Bronchus fibroblast of lung (primary cell): Measurements from ENCODE around the gene ZNF653. TPM values are rescaled to one million over a fixed set of nuclear protein-coding genes. Genes with fewer than 3 reads are reported as not detected.

ENCODE experiments used
- total RNA-seq: library from RNA; depleted of rRNA; stranded (reverse); fragments of >200 nt; gene quantifications from 2 replicates; pipeline ENCODE4 v1.2.3, GENCODE V29; 2015

ZNF653 gene
- total RNA-seq = 4.5 and 5.0 TPM in 2 replicates

GRCh38 chr19:11505504-11506100 is at the start of gene ZNF653:
TSS of gene ZNF653 (minus strand) at chr19:11505839. CDS start at chr19:11505786, 53 bp downstream.

GRCh38 chr19:11538232-11539036 is 32.8 kb upstream of the ZNF653 start, which contains the start of gene CNN1:
TSS of gene CNN1 (plus strand) at chr19:11538851. CDS start at chr19:11538928, 77 bp downstream.

GRCh38 chr19:11528551-11529341 is 23.1 kb upstream of the ZNF653 start, which contains the start of gene ECSIT:
TSS of gene ECSIT (minus strand) at chr19:11529134. CDS start at chr19:11519170, 9,964 bp downstream.

GRCh38 chr19:11480715-11481533 is 24.7 kb downstream of the ZNF653 start, which contains the start of gene ELAVL3:
TSS of gene ELAVL3 (minus strand) at chr19:11481046. CDS start at chr19:11480608, 438 bp downstream.

GRCh38 chr19:11435057-11435832 is 70.4 kb downstream of the ZNF653 start, which contains the start of the genes ODAD3 and PRKCSH:
TSS of gene ODAD3 (minus strand) at chr19:11435121. CDS start at chr19:11435016, 105 bp downstream.
TSS of gene PRKCSH (plus strand) at chr19:11435635. CDS start at chr19:11436118, 483 bp downstream.

Other genes with a start within 250 kb of the ZNF653 start
- gene DOCK6, start 243.3 kb downstream of the ZNF653 start, total RNA-seq = 7.1 and 10.8 TPM in 2 replicates
- gene TSPAN16, start 209.7 kb downstream of the ZNF653 start, total RNA-seq = not detected in 2 replicates
- gene RAB3D, start 166.2 kb downstream of the ZNF653 start, total RNA-seq = 4.0 and 5.5 TPM in 2 replicates
- gene TMEM205, start 159.6 kb downstream of the ZNF653 start, total RNA-seq = 135 and 145 TPM in 2 replicates
- gene CCDC159, start 159.3 kb downstream of the ZNF653 start, total RNA-seq = 2.5 and 6.7 TPM in 2 replicates
- 8.6 and 13.5 TPM in 2 replicates for gene PLPPR2, start 150.4 kb downstream of the ZNF653 start, total RNA-seq
- 1.7 and 2.1 TPM in 2 replicates for gene SWSAP1, start 131.2 kb downstream of the ZNF653 start, total RNA-seq
- 12.4 and 15.3 TPM in 2 replicates for gene EPOR, start 121.5 kb downstream of the ZNF653 start, total RNA-seq
- not detected in 2 replicates for gene RGL3, start 86.5 kb downstream of the ZNF653 start, total RNA-seq
- 0.15 and 0.17 TPM in 2 replicates for gene ODAD3, start 70.7 kb downstream of the ZNF653 start, total RNA-seq
- 171 and 176 TPM in 2 replicates for gene PRKCSH, start 70.2 kb downstream of the ZNF653 start, total RNA-seq
- not detected in 2 replicates for gene ELAVL3, start 24.8 kb downstream of the ZNF653 start, total RNA-seq
- gene ECSIT, start 23.3 kb upstream of the ZNF653 start, total RNA-seq = 39.1 and 43.4 TPM in 2 replicates
- 9.1 and 9.2 TPM in 2 replicates for gene CNN1, start 33.0 kb upstream of the ZNF653 start, total RNA-seq
- gene ELOF1, start 53.4 kb upstream of the ZNF653 start, total RNA-seq = 61.2 and 69.8 TPM in 2 replicates
- gene ACP5, start 71.8 kb upstream of the ZNF653 start, total RNA-seq = under 0.01 and 0.17 TPM in 2 replicates
- 11.1 and 12.2 TPM in 2 replicates for gene ZNF627, start 91.6 kb upstream of the ZNF653 start, total RNA-seq
- 3.4 and 3.9 TPM in 2 replicates for gene ZNF823, start 233.1 kb upstream of the ZNF653 start, total RNA-seq